OCI-M1 (cell line): ENCODE results near the gene FAM89B.

Experiments used
- DNase-seq: peaks from one replicate; lab custom pipeline; 2025; lab: John Stamatoyannopoulos, UW

FAM89B gene

DNA sequence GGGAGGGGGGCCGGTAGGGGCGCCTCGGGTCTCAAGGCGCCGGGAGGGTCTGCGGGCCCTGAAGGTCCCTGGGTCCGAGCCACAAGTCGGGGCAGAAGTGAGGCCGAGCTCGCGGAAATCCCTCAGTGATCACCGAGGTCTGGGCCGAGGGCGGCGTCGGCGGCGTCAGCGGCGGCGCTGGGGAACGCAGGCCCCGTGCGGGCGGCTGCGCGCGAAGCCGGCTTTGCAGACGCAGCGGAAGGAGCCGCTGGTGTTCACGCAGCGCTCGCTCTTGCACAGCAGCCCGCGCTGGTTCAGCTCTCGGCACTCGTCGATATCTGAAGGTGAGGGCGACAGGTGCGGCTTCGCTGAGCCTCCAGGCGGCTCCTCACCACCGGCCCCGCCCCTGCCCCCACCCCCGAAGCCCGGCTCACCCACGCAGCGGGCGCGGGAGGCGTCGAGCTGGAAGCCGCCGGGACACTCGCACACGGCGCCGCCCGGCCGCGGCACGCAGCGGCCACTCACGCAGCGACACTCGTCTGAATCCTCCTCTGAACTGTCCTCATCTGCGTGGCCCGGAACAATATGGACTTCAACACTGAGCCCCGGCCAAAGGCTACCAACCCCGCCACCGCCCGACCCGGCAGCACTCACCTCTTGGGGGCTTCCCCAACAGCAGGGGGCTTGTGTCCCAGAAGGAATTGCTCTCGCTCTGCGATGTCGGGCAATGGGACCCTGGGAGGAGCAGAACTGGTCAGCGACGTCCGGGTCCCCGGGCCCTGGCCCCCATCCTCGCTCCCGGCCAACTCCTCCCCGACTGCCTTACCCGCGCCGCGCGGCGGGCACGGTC is 33.2 kb upstream of the FAM89B start:
- DNase-seq = no peak

DNA sequence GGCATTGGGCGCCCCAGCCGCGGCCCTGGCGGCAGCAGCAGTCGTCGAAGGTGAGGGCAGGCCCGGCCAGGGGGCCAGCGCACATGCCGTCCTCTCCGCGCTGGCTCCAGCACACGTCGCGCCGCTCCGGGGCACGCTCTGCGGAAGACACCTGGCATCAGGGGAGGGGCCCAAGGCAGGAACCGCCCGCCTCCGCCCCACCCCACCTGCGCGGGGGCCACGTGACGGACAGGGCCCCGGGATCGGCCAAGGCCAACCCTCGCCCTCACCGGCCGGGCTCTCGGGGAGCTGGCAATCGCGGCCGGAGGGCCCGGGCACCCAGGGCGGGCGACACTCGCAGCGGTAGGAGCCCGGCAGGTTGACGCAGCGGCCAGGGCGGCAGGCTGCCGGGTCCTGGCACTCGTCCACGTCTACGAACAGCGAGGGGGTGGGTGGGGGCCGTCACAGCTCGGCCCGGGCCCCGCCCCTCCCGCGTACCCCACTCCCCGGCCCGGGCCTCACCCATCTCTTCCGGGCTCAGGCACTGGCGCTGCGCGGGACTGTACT is 32.5 kb upstream of the FAM89B start:
- DNase-seq = no peak

DNA sequence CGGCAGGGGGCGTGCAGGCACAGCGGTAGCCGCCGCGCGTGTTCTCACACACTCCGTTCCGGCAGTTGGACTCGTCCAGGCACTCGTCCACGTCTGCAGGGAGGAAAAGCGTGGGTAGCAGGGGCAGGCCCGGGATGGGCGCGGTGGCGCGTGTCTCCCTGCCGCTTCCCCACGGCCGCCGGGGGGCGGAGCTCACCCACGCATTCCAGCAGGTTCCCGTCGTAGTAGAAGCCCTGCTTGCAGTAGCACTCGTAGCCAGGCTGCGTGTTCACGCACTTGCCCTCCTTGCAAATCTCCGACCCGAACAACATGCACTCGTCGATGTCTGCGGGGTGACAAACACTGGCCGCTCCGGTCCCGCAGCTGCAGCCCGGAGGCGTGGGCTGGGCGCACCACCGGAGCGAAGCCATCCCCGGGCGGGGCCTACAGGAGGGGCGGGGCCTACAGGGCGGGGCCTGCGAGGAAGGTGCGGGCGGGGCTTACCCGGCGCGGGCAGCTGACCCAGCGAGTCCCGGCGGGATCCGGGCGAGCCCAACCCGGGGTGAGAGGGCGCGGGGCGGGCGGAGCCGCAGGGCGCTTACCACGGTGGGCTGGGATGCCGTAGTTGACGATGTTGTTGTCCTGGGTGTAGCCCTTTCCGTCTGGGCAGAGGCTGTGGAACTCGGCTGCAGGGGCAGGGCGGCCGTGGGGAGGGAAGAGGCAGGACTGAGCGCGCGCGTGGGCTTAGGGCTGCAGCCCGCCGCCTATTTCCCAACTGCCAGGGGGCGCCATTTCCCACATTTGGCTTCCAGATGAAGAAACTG is 31.8 kb upstream of the FAM89B start:
- DNase-seq = peak; percentile 95

DNA sequence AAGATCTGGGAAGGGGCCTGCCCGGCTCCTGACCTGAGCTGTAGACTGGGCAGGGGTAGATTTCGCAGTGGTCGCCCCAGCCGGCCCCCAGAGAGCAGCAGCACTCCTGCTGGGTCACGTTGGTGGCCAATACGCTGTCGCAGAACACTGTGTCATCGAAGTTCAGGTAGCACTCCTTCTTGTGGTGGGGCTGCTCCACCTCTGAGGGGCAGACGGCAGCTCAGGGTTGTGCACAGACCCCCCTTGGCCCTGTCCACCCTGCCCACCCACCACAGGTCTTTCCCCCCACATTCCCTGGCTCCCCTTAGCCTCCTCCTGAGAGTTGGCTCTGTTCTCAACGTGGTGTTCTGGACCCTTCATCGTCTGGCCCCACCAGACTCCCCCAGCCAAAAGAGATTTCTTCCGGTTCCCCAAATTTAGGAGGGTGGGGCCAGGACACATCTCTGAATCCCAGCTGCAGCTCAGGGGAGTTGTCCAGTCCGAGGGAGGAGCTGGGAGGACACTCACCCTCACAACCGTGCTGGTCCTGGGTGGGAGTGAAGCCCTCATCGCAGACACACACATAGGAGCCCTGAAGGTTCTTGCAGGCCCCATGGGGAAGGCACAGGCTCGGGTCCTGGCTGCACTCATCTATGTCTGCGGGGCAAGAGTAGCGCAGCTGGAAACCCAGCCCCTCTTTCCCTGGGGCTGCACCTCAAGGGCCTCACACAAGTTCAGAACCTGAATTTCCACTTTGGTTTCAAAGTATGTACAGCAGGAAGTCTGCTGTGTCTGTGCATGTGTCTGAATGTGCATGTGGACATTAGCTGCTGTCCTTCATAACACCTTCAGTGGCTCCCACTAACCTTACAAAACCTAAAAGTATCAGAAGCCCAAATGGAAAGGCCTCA is 31.0 kb upstream of the FAM89B start:
- no peak for DNase-seq

DNA sequence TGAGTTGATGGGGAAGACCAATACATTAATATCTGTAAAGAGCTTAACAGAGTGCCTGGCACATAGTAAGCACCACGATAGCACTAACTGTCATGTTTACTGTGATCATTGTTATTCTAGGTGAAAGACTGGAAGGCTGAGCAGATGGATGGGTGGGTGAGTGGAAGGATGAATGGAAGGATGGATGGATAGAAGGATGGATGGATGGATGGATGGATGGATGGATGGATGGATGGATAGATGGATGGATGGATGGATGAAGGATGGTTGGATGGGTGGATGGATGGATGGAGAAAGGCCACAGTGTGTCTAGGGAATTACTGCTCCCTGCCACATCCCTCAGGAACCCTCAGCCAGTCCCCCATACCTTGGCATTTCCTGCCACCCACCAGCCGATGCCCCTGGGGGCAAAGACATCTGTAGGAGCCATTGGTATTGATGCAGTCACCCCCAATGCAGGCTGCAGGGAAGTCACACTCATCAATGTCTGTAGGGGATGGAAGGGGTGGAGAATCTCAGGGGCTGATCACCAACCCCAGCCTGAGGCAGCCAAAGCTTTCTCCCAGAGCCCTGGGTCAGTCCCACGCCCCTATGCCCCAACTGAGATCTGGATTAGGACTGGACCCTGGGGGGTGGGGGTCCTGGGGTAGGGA is 29.5 kb upstream of the FAM89B start:
- DNase-seq = no peak

DNA sequence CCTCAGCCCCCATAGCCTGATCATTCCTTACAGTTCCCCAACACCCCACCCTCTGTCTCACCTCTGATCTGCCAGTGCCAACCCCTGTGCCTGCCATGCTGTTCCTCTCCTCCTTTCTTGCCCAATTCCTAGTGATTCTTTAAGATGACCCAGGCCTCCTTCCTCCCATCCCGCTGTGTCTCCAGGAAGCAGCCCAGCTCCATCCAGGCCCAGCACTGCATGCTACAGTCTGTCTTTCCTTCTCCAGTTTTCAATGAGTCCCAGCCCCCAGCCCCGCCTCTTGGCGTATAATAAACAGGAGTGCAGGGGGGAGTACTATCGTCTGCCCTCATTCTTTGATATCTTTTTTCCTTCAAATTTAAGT is 26.5 kb upstream of the FAM89B start:
- no peak for DNase-seq

DNA sequence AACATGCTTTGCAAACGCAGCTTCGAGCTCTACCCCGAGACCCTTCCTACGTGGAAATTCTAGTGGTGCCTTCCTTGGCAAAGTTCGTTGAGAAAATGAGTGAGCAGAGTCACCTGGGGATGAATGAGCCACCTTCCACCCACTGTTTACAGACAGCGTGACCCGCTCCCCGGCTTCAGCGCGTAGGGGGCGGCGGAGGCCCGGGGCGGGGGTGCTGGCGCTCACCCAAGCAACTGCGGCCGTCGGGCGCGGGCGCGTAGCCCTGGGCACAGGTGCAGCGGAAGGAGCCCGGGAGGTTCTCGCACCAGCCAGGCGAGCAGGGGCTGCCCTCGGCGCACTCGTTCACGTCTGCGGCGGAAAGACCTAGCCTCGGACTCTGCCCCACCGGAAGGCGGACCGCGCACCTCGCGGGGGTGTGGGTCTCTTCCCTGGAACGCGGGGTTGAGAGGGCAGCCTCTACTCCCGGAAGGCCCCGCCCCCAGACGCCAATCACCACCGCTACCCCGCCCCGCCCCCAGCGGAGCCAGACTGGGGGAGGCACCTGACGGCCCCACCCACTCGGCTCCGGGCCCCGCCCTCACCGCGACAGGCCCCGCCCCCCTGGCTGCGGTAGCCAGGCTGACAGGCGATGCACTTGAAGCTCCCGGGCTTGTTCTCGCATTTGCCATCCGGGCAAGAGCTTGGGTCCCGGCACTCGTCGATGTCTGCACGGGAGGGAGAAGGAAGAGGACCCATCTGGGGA is 25.9 kb upstream of the FAM89B start:
- DNase-seq = peak; percentile 94

DNA sequence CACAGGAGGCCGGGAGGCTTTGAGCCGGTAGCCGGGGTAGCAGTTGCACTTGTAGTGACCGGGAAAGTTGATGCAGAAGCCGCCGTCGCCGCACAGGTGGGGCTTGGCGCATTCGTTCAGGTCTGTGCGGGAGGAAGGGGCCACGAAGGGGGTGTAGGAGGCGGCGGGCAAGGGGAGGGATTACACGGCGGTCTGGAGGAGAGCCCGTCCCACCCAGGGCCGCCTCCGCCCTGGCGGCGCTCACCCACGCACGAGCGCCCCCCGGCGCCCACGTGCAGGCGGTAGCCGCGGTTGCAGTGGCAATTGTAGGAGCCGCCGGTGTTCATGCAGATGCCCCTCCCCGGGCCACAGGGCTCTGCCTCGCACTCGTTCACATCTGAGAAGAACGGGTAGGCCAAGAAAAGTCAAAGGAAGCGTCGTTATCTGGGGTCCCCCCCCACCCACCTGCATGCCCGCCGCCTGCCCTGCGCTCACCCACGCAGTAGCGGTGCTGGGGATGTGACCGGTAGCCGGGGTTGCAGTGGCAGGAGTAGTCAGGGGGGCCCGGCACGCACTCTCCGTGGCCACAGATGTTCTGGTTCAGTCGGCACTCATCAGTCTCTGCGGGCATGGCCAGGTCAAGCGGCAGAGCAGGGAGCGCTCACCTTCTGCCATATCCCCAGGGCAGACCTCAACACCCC is 24.8 kb upstream of the FAM89B start:
- no peak for DNase-seq

DNA sequence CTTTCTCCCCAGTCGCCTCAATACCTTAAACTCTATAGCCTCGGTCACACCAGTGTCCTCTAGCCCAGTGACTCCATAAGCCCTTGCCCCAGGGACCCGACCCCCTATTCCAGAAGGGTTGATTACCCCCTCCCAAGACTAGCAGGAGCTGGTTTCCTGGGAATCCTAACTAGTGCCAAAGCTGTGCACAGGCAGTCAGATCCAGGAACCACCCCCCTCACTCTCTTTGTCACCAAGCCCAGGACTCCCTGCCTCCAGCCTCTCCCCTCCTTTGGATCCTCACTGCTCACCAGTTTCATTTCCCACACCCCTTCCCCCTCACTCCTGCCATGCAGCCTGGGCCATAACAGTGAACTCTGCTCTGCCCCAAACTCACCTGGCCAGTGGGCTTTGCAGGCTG is 23.9 kb upstream of the FAM89B start:
- DNase-seq = no peak

DNA sequence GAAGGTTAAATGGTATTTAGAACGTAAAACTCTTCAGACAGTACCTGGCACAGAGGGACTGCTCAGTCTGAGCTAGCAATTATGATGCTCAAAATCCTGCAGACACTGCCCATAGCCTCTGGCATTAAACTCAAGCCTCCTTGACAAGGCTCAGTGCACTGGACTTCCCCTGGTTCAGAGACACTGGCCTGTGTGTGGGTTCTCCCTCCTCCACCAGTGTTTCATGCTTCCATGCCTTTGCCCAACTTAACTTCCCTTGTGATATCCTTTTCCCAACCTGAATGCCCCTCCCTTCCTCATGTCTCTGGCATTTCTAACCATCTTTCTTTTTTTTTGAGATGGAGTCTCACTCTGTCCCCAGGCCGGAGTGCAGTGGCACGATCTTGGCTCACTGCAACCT is 23.2 kb upstream of the FAM89B start:
- no peak for DNase-seq

DNA sequence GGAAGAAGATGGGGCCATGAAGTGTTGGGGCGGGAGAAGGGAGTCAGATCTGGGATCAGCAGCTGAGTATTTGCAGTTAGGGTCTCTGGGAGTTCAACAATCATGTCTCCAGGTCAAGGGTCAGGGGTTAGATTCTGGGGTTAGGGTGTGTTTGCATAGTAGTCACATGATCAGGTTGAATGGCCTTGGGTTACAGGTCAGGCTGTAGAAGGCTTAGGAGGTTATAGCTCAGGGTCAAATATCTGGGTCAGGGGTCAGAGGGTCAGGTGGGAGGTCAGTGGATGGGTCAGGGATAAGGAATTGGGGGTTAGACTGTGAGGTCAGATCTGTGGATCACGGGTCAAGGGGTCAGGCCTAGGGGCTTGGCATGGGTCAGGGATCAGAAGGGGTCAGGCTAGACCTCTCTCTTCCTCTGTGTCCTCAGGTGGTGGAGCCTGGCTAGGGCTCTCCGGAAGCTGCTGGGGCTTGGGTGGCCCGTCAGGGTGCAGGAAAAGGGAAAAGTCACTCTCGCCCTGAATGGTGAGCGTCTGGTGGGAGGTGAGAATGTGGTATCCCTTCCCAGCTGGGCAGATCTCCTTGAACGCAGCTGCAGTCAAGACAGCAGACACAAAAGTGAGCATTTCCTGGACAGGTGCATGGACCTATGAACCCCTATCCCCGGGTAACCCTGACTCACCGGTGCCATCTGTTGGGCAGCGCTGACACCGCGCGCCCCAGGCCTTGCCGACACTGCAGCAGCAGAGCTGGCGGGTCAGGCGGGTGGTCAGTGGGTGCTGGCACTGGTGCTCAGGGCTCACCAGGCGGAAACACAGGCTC is 20.6 kb upstream of the FAM89B start:
- peak; percentile 63 for DNase-seq

DNA sequence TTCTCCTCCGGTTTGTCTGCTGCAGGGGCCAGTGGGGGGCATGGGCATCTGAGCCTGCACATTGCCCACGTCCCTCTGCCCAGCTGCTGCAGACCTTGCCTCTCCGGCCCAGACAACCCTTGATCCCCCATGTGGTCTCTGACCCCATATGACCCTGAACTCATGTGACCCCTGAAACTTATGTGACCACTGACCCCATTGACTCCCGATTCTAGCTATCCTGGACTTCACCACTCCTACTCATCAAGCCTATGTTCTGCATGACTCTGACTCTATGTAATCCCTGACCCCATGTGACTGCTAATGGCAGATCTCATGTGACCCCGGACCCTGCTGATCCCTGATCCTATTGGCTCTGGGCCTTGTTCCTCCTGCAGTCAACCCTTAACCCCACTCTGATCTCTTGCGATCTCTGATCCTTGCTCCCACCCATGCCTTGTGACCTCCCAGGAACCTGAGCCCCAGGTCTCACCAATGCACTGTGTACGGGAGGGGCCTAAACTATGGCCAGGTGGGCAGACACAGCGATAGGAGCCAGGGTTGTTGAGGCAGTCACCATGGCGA is 19.9 kb upstream of the FAM89B start:
- no peak for DNase-seq

DNA sequence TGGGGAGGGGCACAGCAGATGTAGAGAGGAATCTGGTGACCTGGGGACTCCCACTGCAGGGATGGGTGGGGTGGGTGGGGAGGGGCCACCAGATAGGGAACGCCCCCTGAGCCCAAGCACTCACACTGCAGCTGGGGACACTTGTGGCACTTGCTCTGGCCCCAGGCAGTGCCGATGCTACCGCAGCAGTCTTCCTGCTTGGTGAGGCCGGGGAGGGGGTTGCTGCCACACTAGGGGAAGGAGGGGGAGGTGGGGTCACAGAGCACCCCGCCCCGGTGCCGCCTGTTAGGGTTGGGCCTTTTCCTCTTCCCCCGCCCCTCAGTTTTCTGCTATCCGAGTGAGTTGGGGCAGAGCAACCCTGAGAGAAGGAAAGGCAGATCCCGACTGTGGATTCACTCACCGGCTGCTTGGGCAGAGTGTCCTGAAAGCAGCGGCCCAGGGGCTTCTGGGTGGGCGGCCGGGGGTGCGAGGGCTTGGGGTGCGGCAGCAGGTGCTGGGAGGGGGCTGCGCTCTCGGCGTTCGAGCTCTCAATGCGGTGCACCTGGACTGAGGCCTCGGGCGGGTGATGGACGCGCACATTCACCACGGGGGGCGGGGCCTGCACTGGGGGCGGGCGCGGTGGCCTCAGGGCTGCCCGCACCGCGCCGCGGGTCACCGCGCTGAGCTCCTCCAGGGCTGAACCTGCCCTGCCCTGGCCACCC is 18.9 kb upstream of the FAM89B start:
- peak; percentile 80 for DNase-seq

DNA sequence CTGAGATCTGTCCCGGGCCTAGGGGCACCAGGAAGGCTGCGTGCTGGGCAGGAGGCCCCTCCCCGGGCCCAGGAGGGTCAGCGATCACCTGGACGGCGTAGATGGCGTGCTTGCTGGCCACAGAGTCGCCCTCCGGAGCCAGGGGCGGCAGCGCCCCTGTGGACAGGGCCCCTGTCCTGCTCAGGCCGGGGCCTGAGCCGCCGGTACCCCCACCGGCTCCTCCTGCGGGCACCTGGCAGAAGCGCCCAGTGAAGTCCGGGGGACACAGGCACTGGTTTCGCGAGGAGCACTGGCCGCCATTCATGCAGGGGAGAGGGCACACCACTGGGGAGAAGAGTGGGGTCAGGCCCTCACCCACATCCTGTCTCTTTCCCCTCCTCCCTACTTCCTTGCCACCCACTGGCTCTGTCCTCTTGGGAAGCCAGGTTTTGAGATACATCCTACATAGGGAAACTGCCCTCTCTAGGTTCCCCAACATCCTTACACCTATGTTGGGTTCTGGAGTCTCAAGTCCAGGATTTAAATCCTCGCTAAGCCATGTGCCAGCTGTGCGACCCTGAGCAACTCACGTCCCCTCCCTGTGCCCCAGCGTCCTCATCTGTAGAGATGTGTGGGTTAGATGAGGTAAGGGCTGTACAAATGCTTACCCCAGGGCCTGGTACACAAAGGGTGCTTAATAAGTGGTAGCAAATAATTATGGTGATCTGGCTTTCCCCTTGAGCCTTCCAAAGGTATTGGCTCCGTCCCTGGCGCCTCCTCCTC is 18.1 kb upstream of the FAM89B start:
- DNase-seq = no peak

DNA sequence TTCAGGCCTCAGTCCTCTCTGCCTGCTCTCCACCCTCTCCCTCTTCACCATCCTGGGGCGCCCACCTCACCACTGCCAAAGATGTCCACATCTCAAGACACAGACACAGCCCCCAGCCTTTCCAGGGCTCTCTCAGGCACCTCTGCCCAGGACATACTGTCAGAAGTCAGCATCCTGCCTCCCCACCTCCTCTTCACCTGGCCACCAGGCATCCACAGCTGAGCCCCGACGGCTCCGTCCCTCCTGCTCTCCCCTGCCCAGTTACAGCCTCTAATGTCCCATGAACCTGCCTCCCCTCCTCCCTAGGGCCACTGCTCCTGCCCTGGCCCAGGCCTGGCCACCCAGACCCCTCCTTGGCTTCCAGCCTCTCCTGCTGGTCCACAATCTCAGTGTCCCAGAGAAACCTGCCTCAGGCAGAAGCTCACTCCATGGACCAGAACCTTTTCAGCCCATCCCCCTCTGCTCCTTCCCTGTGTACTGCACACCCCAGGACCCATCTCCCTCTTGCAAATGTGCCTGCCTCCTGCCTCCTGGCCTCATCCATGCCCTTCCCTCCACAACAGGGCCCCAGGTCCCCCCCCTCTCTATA is 17.4 kb upstream of the FAM89B start:
- DNase-seq = no peak

DNA sequence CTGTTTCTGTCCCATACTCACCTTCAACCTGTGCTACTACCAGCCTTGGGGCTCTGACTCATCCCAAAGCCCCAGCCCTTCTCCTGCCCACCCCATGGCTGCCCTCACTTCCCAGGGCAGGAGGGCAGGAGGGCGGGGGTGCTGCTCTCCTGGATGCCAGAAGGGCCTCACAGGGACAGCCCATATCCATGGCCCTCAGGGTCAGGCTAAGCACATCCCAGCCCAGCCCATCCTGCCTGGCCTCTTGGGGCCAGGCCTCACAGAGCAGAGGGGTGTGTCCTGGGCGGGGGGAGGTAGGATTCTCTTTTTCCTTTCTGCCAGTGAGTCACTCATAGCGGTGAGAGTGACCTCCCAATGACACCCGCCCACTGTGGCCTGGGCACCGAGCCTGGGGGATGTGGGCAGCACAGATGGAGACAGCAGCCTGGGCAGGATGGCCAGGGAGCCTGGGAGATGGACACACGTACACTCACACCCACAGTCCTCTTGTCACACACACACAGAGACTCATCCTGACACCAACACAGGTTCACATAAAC is 16.6 kb upstream of the FAM89B start:
- DNase-seq = peak; percentile 36
